GM23338 (cell line): Measurements from ENCODE around the gene CNST. TPM values are rescaled to one million over a fixed set of nuclear protein-coding genes. Genes with fewer than 3 reads are reported as not detected.
A peak's percentile ranks its signal among the peaks of the same experiment; 100 is the strongest.

ENCODE experiments used
- ATAC-seq: fragments of 200-7000 bp; cut with Tn5 transposase; 3 replicates; pipeline ENCODE4 v1.9.1; 2020
- DNase-seq: peaks from one replicate; pipeline ENCODE4 v3.0.0-alpha.2; 2015; ENCODE audit warnings: low spot score
- H2AFZ ChIP-seq: fragments of 200-600 bp; sonication (generic); 2 replicates; pipeline ENCODE4 v1.8.0; 2016; ENCODE audit warnings: antibody characterized with exemption, mild to moderate bottlenecking, moderate library complexity
- H3F3A ChIP-seq: fragments of 200-600 bp; sonication (generic); replicated peaks from 2 replicates; pipeline ENCODE4 v1.8.0; 2017; ENCODE audit warnings: antibody characterized with exemption, mixed run types, low read depth
- H3K27ac ChIP-seq: fragments of 200-600 bp; sonication (generic); 2 replicates; pipeline ENCODE4 v1.6.1; 2016; ENCODE audit warnings: low read depth
- H3K27me3 ChIP-seq: fragments of 200-600 bp; sonication (generic); 2 replicates; pipeline ENCODE4 v1.8.0; 2016; ENCODE audit warnings: mild to moderate bottlenecking, mixed run types, moderate library complexity; ENCODE audit not compliant: insufficient read depth
- H3K36me3 ChIP-seq: fragments of 200-600 bp; sonication (generic); 2 replicates; pipeline ENCODE4 v1.8.0; 2016; ENCODE audit warnings: mild to moderate bottlenecking; ENCODE audit not compliant: insufficient read depth
- H3K4me1 ChIP-seq: fragments of 200-600 bp; sonication (generic); 2 replicates; pipeline ENCODE4 v1.8.0; 2016; ENCODE audit warnings: mild to moderate bottlenecking, moderate library complexity; ENCODE audit not compliant: insufficient read depth
- H3K4me2 ChIP-seq: fragments of 200-600 bp; sonication (generic); 2 replicates; pipeline ENCODE4 v1.7.1; 2017; ENCODE audit warnings: mixed run types
- H3K4me3 ChIP-seq: fragments of 200-600 bp; sonication (generic); 2 replicates; pipeline ENCODE4 v1.6.1; 2016; ENCODE audit warnings: mixed run types
- H3K79me2 ChIP-seq: fragments of 200-600 bp; sonication (generic); replicated peaks from 2 replicates; pipeline ENCODE4 v1.8.0; 2017; ENCODE audit warnings: mild to moderate bottlenecking; ENCODE audit not compliant: insufficient read depth
- H3K9me2 ChIP-seq: fragments of 200-600 bp; sonication (generic); 2 replicates; pipeline ENCODE4 v1.8.0; 2017; ENCODE audit not compliant: insufficient read depth
- H4K20me1 ChIP-seq: fragments of 200-600 bp; sonication (generic); replicated peaks from 2 replicates; pipeline ENCODE4 v1.8.0; 2017; ENCODE audit warnings: mild to moderate bottlenecking; ENCODE audit not compliant: insufficient read depth
- H3K27ac Mint-ChIP-seq: 2 replicates; pipeline ENCODE4 v1.8.0; 2020; ENCODE audit warnings: inconsistent platforms, mild to moderate bottlenecking, moderate library complexity, mixed read lengths
- H3K27me3 Mint-ChIP-seq: 3 replicates; pipeline ENCODE4 v1.8.0; 2022; ENCODE audit warnings: low read depth, mild to moderate bottlenecking, moderate library complexity, mixed read lengths, inconsistent platforms; ENCODE audit not compliant: insufficient read depth, poor library complexity
- H3K36me3 Mint-ChIP-seq: 3 replicates; pipeline ENCODE4 v1.8.0; 2021; ENCODE audit warnings: low read depth, mild to moderate bottlenecking, inconsistent platforms, moderate library complexity, mixed read lengths
- H3K4me1 Mint-ChIP-seq: 3 replicates; pipeline ENCODE4 v1.8.0; 2020; ENCODE audit warnings: mild to moderate bottlenecking, inconsistent platforms, mixed read lengths
- H3K4me3 Mint-ChIP-seq: 3 replicates; pipeline ENCODE4 v1.8.0; 2021; ENCODE audit warnings: moderate library complexity, mild to moderate bottlenecking, inconsistent platforms, mixed read lengths
- H3K9me3 Mint-ChIP-seq: 3 replicates; pipeline ENCODE4 v1.8.0; 2020; ENCODE audit warnings: moderate library complexity, mild to moderate bottlenecking, inconsistent platforms, mixed read lengths
- EZH2 ChIP-seq: fragments of 200-600 bp; sonication (generic); IDR thresholded peaks from one replicate; pipeline ENCODE4 v1.8.0; 2017; ENCODE audit warnings: antibody characterized with exemption, mild to moderate bottlenecking, low read depth; ENCODE audit not compliant: unreplicated experiment
- NANOG ChIP-seq: IDR thresholded peaks from 2 replicates; pipeline ENCODE4 v1.6.1; 2016; ENCODE audit warnings: antibody characterized with exemption, borderline replicate concordance
- POLR2AphosphoS5 ChIP-seq: IDR thresholded peaks from 2 replicates; pipeline ENCODE4 v1.6.1; 2016; ENCODE audit warnings: antibody characterized with exemption, low read depth
- polyA plus RNA-seq: library from polyadenylated mRNA; unstranded; fragments of >200 nt; fragmentation: Nextera tagmentation; extraction: Ambion mirVana; gene quantifications from 2 replicates; pipeline ENCODE4 v1.2.1, GENCODE V29; 2016
- total RNA-seq: library from RNA; depleted of rRNA; stranded (reverse); fragments of >200 nt; shearing (Covaris generic); gene quantifications from 2 replicates; pipeline ENCODE4 v1.2.3, GENCODE V29; 2014
- TF ChIP-seq, protein P1 (sequence below), 2 experiments: fragments of 200-600 bp in 1 of 2; sonication (generic) in 1 of 2; conservative IDR thresholded peaks; 2 replicates each; pipeline versions ENCODE4 v1.5.1 to v1.6.1; 2016 to 2017; ENCODE audit warnings: antibody characterized with exemption in 2 of 2, low read depth in 2 of 2, mild to moderate bottlenecking in 2 of 2, moderate library complexity in 1 of 2
- TF ChIP-seq, protein P2 (sequence below): IDR thresholded peaks from 2 replicates; pipeline ENCODE4 v1.6.1; 2016; ENCODE audit warnings: antibody characterized with exemption

The CNST gene
- total and polyA plus RNA-seq, 2 experiments from 2014 or later, result 8.1 to 17.6 TPM

DNA sequence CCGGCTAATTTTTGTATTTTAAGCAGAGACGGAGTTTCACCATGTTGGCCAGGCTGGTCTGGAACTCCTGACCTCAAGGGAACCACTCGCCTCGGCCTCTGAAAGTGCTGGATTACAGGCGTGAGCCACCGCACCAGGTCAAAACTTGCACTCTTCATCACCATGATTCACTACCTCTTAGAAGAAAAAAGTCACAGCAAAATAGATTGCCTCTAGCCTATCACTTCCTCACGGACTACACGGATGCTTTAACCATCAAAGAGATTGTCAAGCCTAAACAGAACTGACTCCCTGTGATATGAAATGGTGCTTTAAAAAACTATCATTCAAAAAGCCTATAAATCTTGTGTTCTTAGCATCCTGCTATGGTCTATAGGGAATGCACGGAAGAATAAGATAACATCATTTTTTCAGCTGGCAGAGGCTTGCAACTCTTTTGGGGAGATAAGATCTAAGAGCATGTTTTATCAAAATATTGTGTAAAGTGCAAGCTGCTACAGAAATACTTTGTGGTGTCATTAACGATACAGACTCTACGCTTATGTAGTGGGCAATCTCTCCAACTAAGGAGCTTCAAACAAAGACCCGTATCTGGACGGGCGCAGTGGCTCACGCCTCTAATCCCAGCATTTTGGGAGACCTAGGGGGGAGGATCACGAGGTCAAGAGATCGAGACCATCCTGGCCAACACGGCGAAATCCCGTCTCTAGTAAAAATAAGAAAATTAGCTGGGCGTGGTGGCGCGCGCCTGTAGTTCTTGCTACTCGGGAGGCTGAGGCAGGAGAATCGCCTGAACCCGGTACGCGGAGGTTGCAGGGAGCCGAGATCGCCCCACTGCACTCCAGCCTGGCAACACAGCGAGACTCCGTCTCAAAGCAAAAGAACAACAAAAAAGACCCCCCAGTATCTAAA, 1.2 kb upstream of the CNST start (continued):
- TF ChIP-seq, protein P1, sequence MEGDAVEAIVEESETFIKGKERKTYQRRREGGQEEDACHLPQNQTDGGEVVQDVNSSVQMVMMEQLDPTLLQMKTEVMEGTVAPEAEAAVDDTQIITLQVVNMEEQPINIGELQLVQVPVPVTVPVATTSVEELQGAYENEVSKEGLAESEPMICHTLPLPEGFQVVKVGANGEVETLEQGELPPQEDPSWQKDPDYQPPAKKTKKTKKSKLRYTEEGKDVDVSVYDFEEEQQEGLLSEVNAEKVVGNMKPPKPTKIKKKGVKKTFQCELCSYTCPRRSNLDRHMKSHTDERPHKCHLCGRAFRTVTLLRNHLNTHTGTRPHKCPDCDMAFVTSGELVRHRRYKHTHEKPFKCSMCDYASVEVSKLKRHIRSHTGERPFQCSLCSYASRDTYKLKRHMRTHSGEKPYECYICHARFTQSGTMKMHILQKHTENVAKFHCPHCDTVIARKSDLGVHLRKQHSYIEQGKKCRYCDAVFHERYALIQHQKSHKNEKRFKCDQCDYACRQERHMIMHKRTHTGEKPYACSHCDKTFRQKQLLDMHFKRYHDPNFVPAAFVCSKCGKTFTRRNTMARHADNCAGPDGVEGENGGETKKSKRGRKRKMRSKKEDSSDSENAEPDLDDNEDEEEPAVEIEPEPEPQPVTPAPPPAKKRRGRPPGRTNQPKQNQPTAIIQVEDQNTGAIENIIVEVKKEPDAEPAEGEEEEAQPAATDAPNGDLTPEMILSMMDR (conservative IDR thresholded peaks at IDR 0.05; ENCODE audit: low read depth in 2 of 2), result no peak
- no peak for TF ChIP-seq EZH2
- no peak for TF ChIP-seq POLR2AphosphoS5
- TF ChIP-seq, protein P2, sequence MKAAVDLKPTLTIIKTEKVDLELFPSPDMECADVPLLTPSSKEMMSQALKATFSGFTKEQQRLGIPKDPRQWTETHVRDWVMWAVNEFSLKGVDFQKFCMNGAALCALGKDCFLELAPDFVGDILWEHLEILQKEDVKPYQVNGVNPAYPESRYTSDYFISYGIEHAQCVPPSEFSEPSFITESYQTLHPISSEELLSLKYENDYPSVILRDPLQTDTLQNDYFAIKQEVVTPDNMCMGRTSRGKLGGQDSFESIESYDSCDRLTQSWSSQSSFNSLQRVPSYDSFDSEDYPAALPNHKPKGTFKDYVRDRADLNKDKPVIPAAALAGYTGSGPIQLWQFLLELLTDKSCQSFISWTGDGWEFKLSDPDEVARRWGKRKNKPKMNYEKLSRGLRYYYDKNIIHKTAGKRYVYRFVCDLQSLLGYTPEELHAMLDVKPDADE, result no peak

DNA sequence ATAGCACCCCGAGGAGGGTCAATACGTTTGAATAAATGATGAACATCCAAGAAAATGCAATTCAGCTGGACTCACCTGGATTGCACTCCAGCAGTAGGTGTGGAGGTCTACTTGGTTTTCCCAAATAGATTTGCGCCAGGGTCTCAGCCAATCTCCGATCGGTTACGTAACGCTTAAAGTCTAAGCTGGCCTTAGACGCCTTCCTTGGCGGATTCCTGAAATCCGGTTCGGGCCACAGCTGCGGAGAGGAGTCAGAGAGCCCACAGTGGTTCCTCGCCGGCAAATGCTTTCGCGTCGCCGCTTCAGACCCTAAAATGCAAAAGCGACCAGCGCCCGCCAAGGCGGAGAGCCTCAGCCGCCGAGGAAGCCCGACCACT, 517 bp upstream of the CNST start:
- DNase-seq (peak; percentile 79), ATAC-seq (peak; percentile 13)
- Histone ChIP-seq H3K27ac (peak overlapping the region; percentile 93), H3F3A (no peaks in the 10 kb centered on the region), H3K27me3 (no peaks in the 10 kb centered on the region), H3K4me3 (peak overlapping the region; percentile 95), H3K36me3 (no peaks in the 10 kb centered on the region), H3K79me2 (peaks cover 80% of the 10 kb centered on the region), H3K4me1 (peaks cover 13% of the 10 kb centered on the region; the same call in 1 of the 2 replicates), H3K9me2 (no peaks in the 10 kb centered on the region), H2AFZ (peak overlapping the region; percentile 64; the same call in 1 of the 2 replicates), H4K20me1 (peaks cover 8% of the 10 kb centered on the region; the same call in 1 of the 2 replicates), H3K4me2 (peak overlapping the region; percentile 82)
- H3K4me1 Mint-ChIP-seq, result peaks cover 9% of the 10 kb centered on the region
- peak overlapping the region; percentile 98 for H3K4me3 Mint-ChIP-seq
- H3K36me3 Mint-ChIP-seq, result peaks cover 17% of the 10 kb centered on the region
- peak overlapping the region; percentile 97 for H3K27ac Mint-ChIP-seq
- H3K9me3 Mint-ChIP-seq, result no peaks in the 10 kb centered on the region
- TF ChIP-seq POLR2AphosphoS5 (no peak), NANOG (no peak)
- TF ChIP-seq, protein P1 (conservative IDR thresholded peaks at IDR 0.05; ENCODE audit: low read depth in 2 of 2), result no peak
- peaks cover 7% of the 10 kb centered on the region for H3K27me3 Mint-ChIP-seq
